AG04449 (cell line): Measurements from ENCODE around the gene PIK3R5.

Experiments used
- CTCF ChIA-PET: fragments of 350-600 bp; formaldehyde crosslinking; extraction: SDS; loops from one replicate; lab custom pipeline; 2021; ENCODE audit warnings: antibody characterized with exemption; lab: Yijun Ruan, JAX
- POLR2A ChIA-PET: fragments of 400-600, 350-600 bp; formaldehyde crosslinking; extraction: SDS; loops from one replicate; lab custom pipeline; 2020; ENCODE audit warnings: antibody characterized with exemption, inconsistent platforms; lab: Yijun Ruan, JAX
- DNase-seq: peaks from one replicate; pipeline ENCODE4 v3.0.0-alpha.2; 2010; ENCODE audit warnings: low read depth, low spot score
- H3K4me3 ChIP-seq: 2 replicates; pipeline ENCODE4 v1.5.1; 2011; ENCODE audit warnings: low read depth, mild to moderate bottlenecking, control low read depth, low read length
- CTCF ChIP-seq: IDR thresholded peaks from one replicate; pipeline ENCODE4 v1.5.1; 2011; ENCODE audit warnings: mild to moderate bottlenecking, moderate library complexity, low read length, control low read depth, inconsistent platforms; ENCODE audit not compliant: insufficient read depth; ENCODE audit errors: missing control alignments

The PIK3R5 gene

GRCh38 chr17:8935191-8935590 is 30.3 kb downstream of the PIK3R5 start:
- CTCF ChIA-PET = no interaction called here
- no peak for TF ChIP-seq CTCF
- no peak for DNase-seq
- H3K4me3 ChIP-seq = no peak overlapping the region
- POLR2A ChIA-PET = no interaction called here

GRCh38 chr17:8934346-8934745 is 31.2 kb downstream of the PIK3R5 start:
- POLR2A ChIA-PET = no interaction called here
- CTCF ChIA-PET = no interaction called here
- H3K4me3 ChIP-seq = no peak overlapping the region
- no peak for TF ChIP-seq CTCF
- DNase-seq = no peak

- no peak for TF ChIP-seq CTCF
- DNase-seq = no peak
- H3K4me3 ChIP-seq = no peak overlapping the region
- ChIA-PET CTCF (no interaction called here), POLR2A (no interaction called here)
Measured at GRCh38 chr17:8930649-8931048, 34.9 kb downstream of the PIK3R5 start.

- no peak overlapping the region for H3K4me3 ChIP-seq
- DNase-seq = no peak
- TF ChIP-seq CTCF = no peak
- CTCF ChIA-PET = no interaction called here
- POLR2A ChIA-PET = no interaction called here
Measured at GRCh38 chr17:8928347-8928746, 37.2 kb downstream of the PIK3R5 start.

GRCh38 chr17:8927395-8927794 is 38.1 kb downstream of the PIK3R5 start:
- no peak for TF ChIP-seq CTCF
- DNase-seq = no peak
- ChIA-PET CTCF (no interaction called here), POLR2A (no interaction called here)
- H3K4me3 ChIP-seq = no peak overlapping the region

GRCh38 chr17:8925808-8926207 is 39.7 kb downstream of the PIK3R5 start:
- TF ChIP-seq CTCF = no peak
- ChIA-PET POLR2A (no interaction called here), CTCF (no interaction called here)
- no peak overlapping the region for H3K4me3 ChIP-seq
- DNase-seq = no peak
